ENCODE measurements around the gene SPIB.

Gene SPIB

DNA sequence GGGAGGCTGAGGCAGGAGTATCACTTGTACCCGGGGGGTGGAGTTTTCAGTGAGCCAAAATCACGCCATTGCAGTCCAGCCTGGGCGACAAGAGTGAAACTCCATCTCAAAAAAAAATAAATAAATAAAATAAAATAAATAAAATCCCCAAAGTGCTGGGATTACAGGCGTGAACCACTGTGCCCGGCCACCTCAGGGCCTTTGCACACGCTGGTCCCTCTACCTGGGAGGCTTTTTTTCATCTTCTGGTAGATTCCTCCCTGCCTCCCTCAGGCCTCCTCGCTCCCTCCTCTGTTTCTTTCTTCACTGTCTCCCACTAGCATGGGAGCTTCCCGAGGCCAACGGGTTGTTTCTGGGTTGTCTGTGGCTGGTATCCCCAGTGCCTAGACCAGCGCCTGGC is 29.0 kb downstream of the SPIB start:
- Mint-ChIP-seq H3K27me3 (ENCODE audit: low read depth, poor library complexity) (peaks cover 31% of the 10 kb centered on the region), H3K9me3 (peaks cover 8% of the 10 kb centered on the region), H3K27ac (no peak overlapping the region), H3K4me3 (no peak overlapping the region), H3K4me1 (no peaks in the 10 kb centered on the region), H3K36me3 (ENCODE audit: low read depth) (no peaks in the 10 kb centered on the region)
- no peak for DNase-seq
- TF ChIP-seq, protein P1, sequence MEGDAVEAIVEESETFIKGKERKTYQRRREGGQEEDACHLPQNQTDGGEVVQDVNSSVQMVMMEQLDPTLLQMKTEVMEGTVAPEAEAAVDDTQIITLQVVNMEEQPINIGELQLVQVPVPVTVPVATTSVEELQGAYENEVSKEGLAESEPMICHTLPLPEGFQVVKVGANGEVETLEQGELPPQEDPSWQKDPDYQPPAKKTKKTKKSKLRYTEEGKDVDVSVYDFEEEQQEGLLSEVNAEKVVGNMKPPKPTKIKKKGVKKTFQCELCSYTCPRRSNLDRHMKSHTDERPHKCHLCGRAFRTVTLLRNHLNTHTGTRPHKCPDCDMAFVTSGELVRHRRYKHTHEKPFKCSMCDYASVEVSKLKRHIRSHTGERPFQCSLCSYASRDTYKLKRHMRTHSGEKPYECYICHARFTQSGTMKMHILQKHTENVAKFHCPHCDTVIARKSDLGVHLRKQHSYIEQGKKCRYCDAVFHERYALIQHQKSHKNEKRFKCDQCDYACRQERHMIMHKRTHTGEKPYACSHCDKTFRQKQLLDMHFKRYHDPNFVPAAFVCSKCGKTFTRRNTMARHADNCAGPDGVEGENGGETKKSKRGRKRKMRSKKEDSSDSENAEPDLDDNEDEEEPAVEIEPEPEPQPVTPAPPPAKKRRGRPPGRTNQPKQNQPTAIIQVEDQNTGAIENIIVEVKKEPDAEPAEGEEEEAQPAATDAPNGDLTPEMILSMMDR (IDR thresholded peaks at IDR 0.05) = no peak

DNA sequence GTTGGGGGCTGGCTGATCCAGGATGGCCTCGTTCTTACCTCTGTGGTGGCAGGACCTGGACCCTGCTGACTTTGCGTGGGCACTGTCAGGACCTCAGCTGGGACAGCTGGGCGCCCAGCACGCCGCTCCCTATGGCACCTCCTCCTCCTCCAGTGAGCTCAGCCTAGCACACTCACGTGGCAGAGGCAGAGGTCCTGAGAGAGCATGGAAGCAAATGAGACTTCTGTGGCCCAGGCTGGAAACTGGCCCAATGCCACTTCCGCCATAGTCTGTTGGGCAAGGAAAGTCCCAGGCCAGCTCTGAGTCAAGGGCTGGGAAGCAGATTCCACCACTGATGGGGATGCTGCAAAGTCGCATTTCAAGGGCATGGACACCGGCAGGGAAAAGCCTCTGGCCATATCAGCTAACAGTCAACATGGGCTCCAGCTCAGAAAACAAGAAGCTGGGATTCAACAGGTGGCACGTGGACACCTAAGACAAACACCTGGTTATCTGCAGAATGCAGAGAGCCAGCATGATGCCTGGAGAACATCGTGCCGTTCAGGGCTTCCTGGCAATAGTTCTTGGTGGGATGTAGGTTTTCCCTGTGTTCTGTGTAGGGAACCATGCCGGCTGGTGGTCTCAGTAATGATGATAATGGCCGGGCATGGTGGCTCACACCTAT is 30.6 kb downstream of the SPIB start:
- Mint-ChIP-seq H3K4me1 (no peaks in the 10 kb centered on the region), H3K27ac (no peak overlapping the region), H3K36me3 (ENCODE audit: low read depth) (no peaks in the 10 kb centered on the region), H3K27me3 (ENCODE audit: low read depth, poor library complexity) (peaks cover 22% of the 10 kb centered on the region), H3K4me3 (no peak overlapping the region), H3K9me3 (peaks cover 8% of the 10 kb centered on the region)
- TF ChIP-seq, protein P1 (IDR thresholded peaks at IDR 0.05) = no peak
- no peak for DNase-seq

DNA sequence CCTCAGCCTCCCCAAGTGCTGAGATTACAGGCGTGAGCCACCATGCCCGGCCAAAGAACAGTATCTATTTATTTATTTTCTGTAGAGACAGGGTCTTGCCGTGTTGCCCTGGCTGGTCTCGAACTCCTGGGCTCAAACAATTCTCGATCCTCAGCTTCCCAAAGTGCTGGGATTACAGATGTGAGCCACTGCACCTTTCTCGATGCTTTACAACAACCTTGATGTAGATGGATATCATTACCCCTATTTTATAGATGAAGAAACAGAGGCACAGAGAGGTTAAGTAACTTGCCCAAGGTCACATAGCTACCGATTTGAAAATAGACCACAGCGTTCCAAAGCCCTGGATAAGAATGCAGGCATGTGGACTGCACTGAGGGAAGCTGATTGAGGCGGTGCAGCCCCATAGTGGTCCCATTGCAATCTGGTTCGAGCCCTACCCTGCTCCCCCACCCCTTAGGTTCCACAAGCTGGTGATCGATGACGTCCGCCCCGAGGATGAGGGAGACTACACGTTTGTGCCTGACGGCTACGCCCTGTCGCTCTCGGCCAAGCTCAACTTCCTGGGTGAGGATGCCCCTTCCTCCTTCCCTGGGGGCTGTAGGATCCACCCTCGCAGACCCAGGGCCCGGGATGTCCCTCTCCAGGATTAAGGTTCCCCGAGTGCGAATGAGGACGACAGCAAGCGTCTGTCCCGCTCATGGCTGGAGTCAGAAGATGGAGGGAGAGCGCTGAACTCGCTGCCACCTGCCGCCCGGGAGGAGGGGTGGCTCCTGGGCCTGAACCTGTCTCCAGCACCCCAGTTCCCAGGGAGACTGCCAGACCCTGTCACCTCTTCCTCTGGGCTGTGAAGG is 31.9 kb downstream of the SPIB start:
- H3K27me3 Mint-ChIP-seq (ENCODE audit: low read depth, poor library complexity) = peaks cover 26% of the 10 kb centered on the region
- H3K4me3 Mint-ChIP-seq = no peak overlapping the region
- no peak for DNase-seq
- no peaks in the 10 kb centered on the region for H3K36me3 Mint-ChIP-seq (ENCODE audit: low read depth)
- TF ChIP-seq, protein P1 (IDR thresholded peaks at IDR 0.05) = no peak
- H3K4me1 Mint-ChIP-seq = no peaks in the 10 kb centered on the region
- no peak overlapping the region for H3K27ac Mint-ChIP-seq
- H3K9me3 Mint-ChIP-seq = peaks cover 8% of the 10 kb centered on the region

DNA sequence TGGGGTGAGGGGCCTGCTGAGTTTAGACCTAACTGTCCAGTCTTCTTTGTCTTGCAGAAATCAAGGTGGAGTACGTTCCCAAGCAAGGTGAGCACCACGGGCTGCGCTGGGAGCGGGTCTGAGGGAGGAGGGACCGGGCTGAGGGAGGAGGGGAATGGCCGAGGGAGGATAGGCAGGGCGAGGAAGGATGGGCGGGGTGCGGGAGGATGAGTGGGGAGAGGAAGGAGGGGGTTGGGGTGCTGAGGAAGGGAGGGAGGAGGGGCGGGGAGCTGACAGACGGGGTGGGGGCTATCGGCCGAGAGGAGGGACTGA is 32.4 kb downstream of the SPIB start:
- DNase-seq = no peak
- Mint-ChIP-seq H3K4me1 (no peaks in the 10 kb centered on the region), H3K27me3 (ENCODE audit: low read depth, poor library complexity) (peaks cover 30% of the 10 kb centered on the region), H3K36me3 (ENCODE audit: low read depth) (no peaks in the 10 kb centered on the region), H3K27ac (no peak overlapping the region), H3K9me3 (peaks cover 8% of the 10 kb centered on the region), H3K4me3 (no peak overlapping the region)
- TF ChIP-seq, protein P1 (IDR thresholded peaks at IDR 0.05) = no peak

DNA sequence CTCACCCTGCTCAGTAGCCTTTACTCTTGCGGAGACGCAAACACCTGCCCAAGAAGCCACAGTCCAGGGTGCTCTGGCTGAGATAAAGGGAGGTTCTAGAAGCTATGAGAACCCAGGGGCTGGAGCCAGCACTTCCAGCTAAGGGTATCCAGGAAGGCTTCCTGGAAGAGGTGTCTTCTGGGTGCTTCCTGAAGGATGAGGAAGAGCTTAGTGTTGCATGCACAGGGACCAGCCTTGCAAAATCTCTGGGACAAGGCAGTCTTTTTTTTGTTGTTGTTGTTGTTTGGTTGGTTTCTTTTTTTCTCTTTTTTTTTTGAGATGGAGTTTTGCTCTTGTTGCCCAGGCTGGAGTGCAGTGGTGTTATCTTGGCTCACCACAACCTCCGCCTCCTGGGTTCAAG is 34.5 kb downstream of the SPIB start:
- Mint-ChIP-seq H3K4me3 (no peak overlapping the region), H3K27me3 (ENCODE audit: low read depth, poor library complexity) (peaks cover 36% of the 10 kb centered on the region), H3K36me3 (ENCODE audit: low read depth) (no peaks in the 10 kb centered on the region), H3K9me3 (no peaks in the 10 kb centered on the region), H3K4me1 (no peaks in the 10 kb centered on the region), H3K27ac (no peak overlapping the region)
- TF ChIP-seq, protein P1 (IDR thresholded peaks at IDR 0.05) = no peak
- DNase-seq = no peak
